ENCODE results near the gene MACROD1. TPM values are rescaled to one million over a fixed set of nuclear protein-coding genes. Genes with fewer than 3 reads are reported as not detected.

The MACROD1 gene
- total and polyA plus RNA-seq, 7 donors, result 14.2 to 33.9 (median 23.3) TPM

GRCh38 chr11:64008914-64009633 lies 156.8 kb downstream of the MACROD1 start:
- Histone ChIP-seq H3K27ac (no peak overlapping the region), H3K27me3 (no peaks in the 10 kb centered on the region), H3K36me3 (no peaks in the 10 kb centered on the region), H3K4me3 (no peak overlapping the region), H3K9me3 (no peaks in the 10 kb centered on the region), H3K4me1 (peaks cover 0 to 17% (median 17%) of the 10 kb centered on the region in 4 donors)
- 82 to 92% methylated on average over 18 of the region's 18 CpGs for WGBS, 2 donors
- no peak for TF ChIP-seq POLR2AphosphoS5 (IDR thresholded peaks at IDR 0.05)
- no peak for TF ChIP-seq CTCF (IDR thresholded peaks at IDR 0.05)
- TF ChIP-seq POLR2A (IDR thresholded peaks at IDR 0.05), result no peak
- no peak for TF ChIP-seq EP300 (IDR thresholded peaks at IDR 0.05)
- intact Hi-C loops (cut with DNase I), result loop anchor here (2.0 kb wide), 1 partner anchor 28 kb away; no protein-coding TSS in a partner anchor
- DNase-seq, result no peak

GRCh38 chr11:64008283-64008913 lies 157.5 kb downstream of the MACROD1 start:
- whole genome bisulfite sequencing, 2 donors, result 89 to 92% methylated on average over 26 of the region's 26 CpGs
- Histone ChIP-seq H3K4me1 (peaks cover 0 to 17% (median 17%) of the 10 kb centered on the region in 4 donors), H3K9me3 (no peaks in the 10 kb centered on the region), H3K4me3 (peak overlapping the region in 2 of 4 donors; percentile 46 to 48), H3K27me3 (no peaks in the 10 kb centered on the region), H3K36me3 (no peaks in the 10 kb centered on the region), H3K27ac (peak overlapping the region; percentile 48 to 63 (median 54))
- intact Hi-C loops (cut with DNase I), result loop anchor here (2.0 kb wide), 1 partner anchor 28 kb away; no protein-coding TSS in a partner anchor
- no peak for DNase-seq
- TF ChIP-seq CTCF (IDR thresholded peaks at IDR 0.05) (no peak), POLR2A (IDR thresholded peaks at IDR 0.05) (no peak), EP300 (IDR thresholded peaks at IDR 0.05) (no peak), POLR2AphosphoS5 (IDR thresholded peaks at IDR 0.05) (no peak)

GRCh38 chr11:64007629-64008282 lies 158.2 kb downstream of the MACROD1 start:
- TF ChIP-seq CTCF (IDR thresholded peaks at IDR 0.05), result peak in 2 of 4 experiments; percentile 41
- TF ChIP-seq POLR2A (IDR thresholded peaks at IDR 0.05), result no peak
- Histone ChIP-seq H3K9me3 (no peaks in the 10 kb centered on the region), H3K4me1 (peaks cover 0 to 17% (median 17%) of the 10 kb centered on the region in 4 donors), H3K36me3 (no peaks in the 10 kb centered on the region), H3K4me3 (peak overlapping the region; percentile 27 to 48 (median 42)), H3K27ac (peak overlapping the region; percentile 48 to 63 (median 54)), H3K27me3 (no peaks in the 10 kb centered on the region)
- intact Hi-C loops (cut with DNase I), result loop anchor here (2.0 kb wide), 1 partner anchor 29 kb away; no protein-coding TSS in a partner anchor
- 3 to 9% methylated on average over 40 of the region's 40 CpGs for WGBS, 2 donors
- DNase-seq, result peak; percentile 87

GRCh38 chr11:64007160-64007628 lies 158.7 kb downstream of the MACROD1 start:
- Histone ChIP-seq H3K27ac (peak overlapping the region; percentile 48 to 63 (median 54)), H3K27me3 (no peaks in the 10 kb centered on the region), H3K4me3 (peak overlapping the region; percentile 27 to 48 (median 42)), H3K36me3 (no peaks in the 10 kb centered on the region), H3K4me1 (peaks cover 0 to 21% (median 17%) of the 10 kb centered on the region in 4 donors), H3K9me3 (no peaks in the 10 kb centered on the region)
- intact Hi-C loops (cut with DNase I), result no loop called here
- DNase-seq, result no peak
- WGBS, 2 donors, result 1 to 2% methylated on average over 27 of the region's 27 CpGs
- TF ChIP-seq POLR2AphosphoS5 (IDR thresholded peaks at IDR 0.05) (no peak), EP300 (IDR thresholded peaks at IDR 0.05) (no peak), CTCF (IDR thresholded peaks at IDR 0.05) (no peak), POLR2A (IDR thresholded peaks at IDR 0.05) (no peak)
